Mesenteric fat pad (tissue), 1 donor: ENCODE data around the gene AGFG1. TPM values are rescaled to one million over a fixed set of nuclear protein-coding genes. Genes with fewer than 3 reads are reported as not detected.
"Not testable (repeated sequence)": the region's sequence is repeated elsewhere in the genome, so short reads cannot be mapped to it uniquely, and the experiment has no call there.

Experiments
- DNase-seq: peaks from one replicate; pipeline ENCODE4 v3.0.0-alpha.2; 2020; ENCODE audit warnings: low spot score
- total RNA-seq: library from RNA; stranded (reverse); fragmentation: NEBNext Ultra II Directional; extraction: Animal tissue kit (Norgen Biotek cat#: 25700); gene quantifications from one replicate; pipeline ENCODE4 v1.2.1, GENCODE V29; 2021
- donor health status: DM: yes; HTN: yes; CAD: no.

Gene AGFG1
- total RNA-seq, 1 donor from 2014 or later, result 274 TPM

DNA sequence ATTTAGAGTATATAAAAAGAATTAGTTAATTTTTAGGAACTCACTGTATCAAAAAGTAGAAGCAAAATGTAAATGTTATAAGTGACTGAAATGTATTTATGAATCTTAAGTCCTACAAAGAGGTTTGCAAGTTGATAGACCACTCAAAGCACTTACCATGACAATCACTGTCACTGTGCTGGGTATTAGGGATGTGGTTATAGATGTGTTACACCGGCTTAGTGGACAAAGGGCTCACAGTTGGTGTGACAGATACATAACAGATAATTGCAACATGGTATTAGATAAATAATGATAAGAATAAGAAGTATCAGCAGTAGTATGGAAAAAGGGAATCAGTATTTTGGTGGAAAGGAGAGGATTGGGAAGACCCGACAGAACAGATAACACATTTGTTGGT is 21.6 kb downstream of the AGFG1 start:
- DNase-seq, result no peak

DNA sequence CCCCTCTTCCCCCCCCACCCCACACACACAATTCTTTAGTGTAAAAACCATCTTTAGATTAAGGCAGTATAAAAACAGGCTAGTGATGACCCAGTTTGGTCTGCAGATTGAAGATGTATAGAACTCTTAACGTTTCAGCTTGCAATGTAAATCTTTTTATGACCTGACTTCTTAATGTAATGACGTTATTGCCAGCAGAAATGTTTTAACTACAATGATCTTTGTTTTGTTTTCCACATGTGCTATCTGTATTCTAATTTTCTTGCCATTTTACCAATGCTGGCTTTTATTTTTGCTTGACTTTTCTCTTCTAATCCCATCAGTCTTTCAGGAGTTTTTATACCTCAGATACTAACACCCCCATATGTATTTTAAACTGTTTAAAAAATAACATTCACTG is 25.2 kb downstream of the AGFG1 start:
- no peak for DNase-seq

DNA sequence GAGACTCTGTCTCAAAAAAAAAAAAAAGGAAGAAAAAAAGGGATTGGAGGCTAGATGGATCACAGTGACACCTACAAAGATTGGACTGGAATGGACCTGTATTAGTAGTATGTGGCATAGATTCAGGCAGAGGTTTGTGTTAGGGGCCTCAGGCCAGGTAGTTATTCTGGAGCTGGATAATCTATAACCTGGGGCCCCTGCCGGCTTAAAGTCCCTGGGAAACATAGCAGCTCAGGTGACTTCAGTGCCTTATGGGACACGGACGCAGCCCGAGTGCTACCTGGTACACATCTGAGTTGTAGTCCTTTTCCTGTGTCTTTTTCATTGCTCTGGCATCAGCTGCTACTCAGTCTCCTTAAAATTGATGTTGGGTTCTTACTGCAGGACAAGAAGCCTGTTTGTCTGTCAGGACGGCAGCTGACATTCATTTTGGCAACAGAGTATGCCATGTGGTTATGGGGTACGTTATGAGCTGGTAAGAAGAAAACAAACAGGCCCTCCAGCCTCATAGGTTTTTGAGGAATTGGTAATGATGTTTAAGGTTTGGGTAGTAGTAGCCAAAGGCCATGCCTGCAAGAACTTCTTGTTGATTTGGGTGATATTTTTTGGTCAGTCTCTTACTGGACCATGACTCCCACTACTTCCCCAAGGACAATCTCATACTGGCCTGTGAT is 27.8 kb downstream of the AGFG1 start:
- DNase-seq, result no peak

DNA sequence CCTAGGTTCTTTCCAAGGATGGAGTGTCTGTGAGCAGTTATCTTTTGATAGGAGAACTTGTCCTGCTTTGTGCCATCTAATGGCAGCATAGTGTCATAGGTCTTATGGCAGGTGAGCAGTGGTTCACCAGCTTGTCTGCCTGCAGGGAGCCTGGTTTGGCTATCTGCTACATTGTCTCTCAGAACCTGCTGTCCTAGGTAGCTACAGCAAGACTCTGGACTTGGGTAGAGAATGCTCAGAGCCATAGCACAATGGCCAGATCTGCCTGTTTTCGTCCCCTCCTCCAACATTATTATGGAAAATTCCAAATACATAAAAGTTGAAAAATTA is 28.3 kb downstream of the AGFG1 start:
- DNase-seq, result no peak

DNA sequence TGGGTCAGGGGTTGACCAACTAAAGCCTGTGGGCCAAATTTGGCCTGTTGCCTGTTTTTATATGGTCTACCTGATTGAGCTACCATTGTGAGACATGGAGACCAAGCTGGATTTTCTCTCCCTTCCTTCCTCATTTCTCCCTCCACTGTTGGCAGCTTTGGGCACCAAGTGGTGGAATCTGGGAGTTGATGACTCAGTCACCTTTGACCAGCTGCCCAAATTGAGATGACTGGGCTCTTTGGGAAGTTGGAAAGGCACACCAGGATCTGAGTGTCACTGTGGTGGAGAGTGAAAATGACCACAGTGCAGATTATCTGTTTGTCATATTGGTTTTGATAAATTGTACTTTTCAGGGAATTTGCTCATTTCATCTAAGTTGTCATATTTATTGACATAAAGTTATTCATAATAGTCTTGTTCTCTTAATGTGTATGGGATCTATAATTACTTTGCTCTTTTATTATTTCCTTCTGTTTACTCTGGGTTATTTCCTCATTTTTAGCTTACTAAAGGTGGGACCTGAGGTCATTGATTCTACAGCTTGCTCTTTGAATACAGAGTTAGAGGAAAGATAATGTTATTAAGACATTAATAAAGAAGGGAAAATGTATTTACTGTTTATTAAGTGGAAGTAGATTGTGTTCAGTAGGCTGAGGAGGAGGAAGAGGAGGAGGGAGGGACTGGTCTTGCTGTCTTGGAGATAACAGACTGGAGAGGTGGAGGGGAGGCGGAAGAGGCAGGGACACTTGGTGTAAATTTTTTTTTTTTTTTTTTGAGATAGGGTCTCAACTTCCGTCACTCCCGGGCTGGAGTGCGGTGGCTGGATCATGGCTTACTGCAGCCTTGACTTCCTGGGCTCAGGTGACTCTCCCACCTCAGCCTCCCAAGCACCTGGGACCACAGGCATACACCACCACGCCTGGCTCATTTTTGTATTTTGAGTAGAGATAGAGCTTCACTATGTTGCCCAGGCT is 31.8 kb downstream of the AGFG1 start:
- DNase-seq, result no peak

DNA sequence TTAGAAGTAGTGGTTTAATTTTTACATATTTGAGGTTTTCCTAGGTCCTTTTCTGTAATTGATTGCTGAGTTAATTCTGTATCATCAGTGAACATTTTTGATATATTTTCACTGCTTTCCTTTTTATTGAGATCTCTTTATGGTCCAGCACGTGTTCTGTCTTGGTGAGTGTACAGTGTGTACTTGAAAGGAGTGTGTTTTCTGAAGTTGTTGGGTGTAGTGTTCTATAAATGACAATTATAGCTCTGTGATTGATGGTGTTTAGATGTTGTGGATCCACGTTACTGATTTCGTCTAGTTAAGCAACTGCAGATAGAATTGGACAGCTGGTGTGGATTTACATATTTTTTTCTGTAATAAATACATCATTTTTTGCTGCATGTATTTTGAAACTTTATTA is 32.7 kb downstream of the AGFG1 start:
- DNase-seq, result no peak

DNA sequence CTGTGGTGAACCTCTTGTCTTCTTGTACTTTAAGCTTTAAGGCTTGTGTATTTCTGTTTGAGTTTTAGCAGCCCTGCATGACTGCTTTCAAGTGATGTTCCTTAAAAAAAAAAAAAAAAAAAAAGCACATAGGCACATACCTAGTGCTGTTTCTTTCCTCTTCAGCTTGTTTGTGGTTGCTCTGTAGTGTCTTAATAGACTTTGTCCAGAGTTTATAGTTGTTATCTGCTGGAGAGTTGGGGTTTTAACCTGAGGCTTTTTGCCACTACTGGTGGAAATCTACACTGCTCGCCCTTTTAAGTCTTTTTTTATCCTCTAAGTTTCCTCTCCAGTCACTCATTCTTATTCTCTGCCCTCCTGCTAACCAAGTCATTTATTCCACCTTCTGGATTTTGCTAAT is 34.5 kb downstream of the AGFG1 start:
- DNase-seq, result no peak

DNA sequence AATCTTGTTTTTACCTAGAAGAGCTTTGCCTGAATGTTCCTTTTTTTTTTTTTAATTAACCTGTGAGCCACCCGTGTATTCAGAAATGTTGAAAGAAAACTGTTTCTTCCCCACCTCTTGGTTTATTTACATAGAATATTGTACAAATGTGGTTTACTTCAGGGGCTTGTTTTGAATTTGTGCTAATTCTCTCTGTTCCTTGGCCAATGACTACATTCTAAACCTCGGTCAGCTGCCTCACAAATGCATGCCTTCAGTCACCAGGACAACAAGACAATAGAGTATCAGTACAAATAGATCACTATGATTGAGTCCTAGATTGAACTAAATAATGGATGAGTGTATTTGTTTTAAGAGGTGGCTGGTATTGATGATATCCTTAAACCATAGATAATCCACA is 36.0 kb downstream of the AGFG1 start:
- no peak for DNase-seq

DNA sequence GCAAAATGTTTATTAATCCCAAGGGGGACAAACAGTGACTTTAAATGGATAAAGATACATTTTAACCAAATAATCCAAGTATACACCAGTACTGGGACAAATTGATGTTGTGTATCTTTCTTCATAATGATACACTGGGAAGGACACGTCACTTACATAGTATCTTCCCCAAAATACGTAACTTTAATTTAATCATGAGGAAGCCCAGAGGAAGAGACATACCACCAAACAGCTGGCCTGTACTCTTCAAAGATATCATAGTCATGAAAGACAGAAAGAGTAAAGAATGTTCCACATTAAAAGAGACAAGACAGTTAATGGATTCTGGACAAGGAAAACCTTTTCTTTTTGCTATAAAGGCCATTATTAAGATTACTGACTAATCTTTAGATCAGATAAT is 37.1 kb downstream of the AGFG1 start:
- no peak for DNase-seq

DNA sequence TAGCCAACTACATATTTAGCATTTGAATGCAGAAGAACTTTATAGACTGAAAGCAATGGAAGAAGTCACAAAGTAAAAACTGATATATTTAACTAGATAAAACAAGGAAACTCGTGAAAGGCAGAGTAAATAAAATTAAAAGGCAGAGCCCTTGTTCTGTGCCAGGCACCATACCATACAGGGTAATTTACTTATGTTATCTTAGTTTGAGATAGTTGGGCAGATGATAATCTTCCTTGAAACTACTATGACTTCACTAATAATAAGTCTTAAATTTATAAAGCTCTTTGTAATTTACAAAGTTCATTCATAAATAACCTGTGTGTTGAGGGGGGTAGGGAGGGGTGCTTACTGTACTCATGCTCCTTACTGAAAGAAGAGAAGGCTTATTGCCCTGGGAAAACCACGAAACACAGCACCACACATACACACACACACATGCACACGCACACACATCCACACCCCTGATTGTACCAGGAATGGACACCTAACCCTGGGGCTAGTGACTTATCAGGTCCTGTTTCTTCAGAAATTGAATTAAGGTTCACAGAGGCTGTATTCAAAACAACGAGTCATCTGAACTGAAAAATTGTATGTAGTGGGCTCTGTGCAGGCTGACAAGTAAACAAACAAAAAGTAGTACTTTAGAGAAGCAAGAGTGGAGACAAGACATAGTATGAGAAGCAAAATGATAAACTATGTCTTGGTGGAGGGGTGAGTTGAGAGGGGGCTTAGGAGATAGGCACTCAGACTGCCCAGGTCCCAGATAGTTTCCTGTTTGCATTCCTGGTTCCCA is 38.1 kb downstream of the AGFG1 start:
- DNase-seq, result no peak

DNA sequence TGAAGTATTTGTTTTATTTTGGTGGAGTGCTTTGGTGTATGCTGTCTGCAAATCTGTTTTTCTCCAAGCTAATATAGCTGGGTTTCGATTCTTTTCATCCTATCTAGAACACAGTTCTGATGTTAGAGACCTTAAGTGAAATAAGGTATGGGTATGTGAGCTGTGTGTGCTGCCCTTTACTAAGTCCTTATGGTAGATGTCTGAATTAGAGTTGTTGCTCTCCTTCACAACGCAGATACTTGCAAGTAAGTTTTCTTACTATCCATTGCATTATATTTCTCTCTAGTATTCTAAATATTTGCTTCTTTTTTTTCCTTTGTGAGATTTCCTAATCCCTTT is 38.6 kb downstream of the AGFG1 start:
- DNase-seq, result no peak

DNA sequence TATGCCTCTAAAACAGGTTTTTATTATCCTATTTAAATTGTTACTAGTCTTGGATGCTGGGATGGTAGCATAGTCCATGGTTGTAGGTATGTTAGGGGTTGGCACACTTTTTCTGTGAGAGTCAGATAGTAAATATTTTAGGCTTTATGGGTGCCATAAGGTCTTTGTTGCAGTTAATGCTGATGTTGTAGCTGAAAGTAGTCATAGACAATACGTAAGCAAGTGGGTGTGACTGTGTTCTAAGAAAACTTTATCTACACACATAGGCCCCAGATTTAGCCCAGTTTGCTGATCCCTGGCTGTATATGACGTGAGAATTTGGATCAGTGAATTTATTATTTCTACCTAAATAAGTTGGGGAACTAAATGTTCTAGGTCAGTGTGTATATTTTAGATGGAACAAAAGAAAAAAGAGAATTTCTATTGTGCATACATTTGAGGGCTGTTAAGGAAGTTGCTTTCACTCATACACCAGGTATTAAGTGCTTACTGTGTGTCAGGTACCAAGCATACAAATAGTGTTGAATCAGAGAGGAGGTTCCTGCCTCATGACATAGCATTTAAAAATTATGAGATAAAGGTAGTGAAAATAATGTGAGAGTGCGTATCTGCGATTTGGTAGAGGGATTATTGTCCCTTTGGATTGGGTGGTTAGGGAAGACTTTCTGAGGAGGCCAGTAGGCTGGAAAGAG is 39.4 kb downstream of the AGFG1 start:
- DNase-seq, result no peak

DNA sequence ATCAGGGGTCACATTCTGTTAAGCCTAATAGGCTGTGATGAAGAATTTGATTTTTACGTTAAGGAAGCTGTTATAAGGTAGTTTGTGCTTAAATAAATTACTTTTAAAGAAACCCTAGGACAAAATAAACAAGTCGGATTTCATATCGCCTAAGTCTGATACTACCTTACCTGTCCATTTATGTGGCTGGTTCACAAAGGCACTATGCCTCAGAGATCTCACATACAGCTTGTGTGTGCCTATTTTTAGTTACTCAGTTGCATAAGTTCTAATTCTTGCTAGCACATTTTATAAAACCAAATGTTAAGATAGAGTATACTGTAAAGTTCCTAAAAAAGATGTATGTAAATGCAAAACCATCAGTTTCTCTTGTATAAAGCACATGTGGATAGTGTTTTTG is 40.0 kb downstream of the AGFG1 start:
- DNase-seq, result no peak

DNA sequence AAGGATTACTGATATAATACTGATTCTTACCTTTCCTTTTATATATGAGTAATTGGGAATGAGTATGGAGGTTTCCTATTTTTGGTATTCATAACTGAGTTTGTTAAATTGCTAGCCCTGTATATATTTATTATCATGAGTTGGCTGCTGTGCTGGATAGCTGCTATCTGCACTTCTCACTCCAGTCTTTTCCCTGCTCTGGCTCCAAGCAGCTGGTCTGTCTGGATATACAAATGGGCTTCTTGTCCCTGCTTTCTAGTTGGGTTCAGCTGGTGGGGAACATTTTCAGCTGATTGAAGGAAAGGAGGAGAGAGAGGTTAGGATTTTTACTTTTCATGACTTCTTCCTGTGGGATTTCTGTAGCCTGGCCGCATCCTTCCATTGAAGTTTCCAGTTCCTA is 41.2 kb downstream of the AGFG1 start:
- no peak for DNase-seq

DNA sequence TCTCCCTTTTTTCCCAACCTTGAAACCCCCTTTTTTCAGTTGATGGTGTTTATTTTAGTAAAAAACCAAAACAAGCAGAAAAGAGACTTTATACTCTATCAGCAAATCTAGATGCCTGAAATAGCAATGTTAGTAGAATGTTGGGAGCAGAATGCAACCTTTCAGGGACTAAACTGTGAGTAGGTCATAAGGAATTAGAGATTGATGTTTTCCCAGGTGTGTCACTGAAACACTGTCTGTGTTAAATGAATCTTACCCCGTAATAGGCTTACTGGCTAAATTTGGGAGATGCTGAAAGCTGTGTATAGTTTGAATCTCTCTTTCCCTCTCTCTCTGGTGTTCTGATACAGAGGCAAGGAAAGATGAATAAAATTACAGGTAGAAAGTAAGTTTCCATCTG is 43.8 kb downstream of the AGFG1 start:
- no peak for DNase-seq

DNA sequence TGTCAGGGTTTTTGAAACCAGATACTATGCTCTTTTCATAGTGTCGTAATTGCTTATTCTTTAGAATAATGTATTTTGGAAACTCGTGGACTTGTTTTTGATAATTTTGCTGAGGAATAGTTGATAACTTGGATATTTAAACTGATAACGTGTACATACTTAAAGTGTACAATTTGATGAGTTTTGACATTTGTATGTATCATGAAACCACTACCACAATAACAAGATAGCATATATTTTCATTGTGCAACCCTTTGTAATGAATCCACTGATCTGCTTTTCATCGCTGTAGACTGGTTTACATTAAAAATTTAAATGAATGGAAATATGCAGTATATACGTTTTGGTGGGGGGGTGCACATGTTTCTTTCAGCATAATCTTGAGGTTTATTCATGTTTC is 45.8 kb downstream of the AGFG1 start:
- no peak for DNase-seq

DNA sequence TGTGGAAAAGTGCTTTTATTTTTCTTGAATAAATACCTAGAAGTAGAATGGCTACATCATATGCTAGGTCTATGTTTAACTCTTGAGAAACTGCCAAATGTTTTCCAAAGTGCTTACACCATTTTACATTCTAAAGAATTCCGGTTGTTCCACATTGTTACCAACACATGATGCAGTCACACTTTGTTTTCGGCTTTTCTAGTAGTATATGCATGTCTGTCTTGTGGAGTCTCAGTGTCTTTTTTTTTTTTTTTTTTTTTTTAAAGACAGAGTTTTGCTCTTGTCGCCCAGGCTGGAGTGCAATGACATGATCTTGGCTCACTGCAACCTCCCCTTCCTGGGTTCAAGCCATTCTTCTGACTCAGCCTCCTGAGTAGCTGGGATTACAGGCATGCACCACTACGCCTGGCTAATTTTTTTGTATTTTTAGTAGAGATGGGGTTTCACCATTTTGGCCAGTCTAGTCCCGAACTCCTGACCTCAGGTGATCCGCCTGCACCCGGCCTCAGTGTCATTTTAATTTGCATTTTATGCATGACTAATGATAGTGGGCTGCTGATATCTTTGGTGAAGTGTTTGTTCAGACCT is 46.4 kb downstream of the AGFG1 start:
- not testable (repeated sequence) for DNase-seq

DNA sequence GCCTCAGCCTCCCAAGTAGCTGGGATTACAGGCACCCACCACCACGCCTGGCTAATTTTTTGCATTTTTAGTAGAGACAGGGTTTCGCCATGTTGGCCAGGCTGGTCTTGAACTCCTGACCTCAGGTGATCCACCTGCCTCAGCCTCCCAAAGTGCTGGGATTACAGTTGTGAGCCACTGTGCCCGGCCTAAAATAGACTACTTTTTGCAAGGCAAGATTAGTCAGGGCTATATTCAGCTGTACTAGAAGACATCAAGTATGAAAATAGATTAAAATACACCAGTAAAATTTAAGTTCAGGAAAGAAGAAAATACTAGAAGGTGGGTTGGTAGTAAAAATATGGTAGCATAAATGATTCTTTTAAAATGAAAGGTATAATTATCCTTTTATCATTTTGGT is 49.2 kb downstream of the AGFG1 start:
- not testable (repeated sequence) for DNase-seq

DNA sequence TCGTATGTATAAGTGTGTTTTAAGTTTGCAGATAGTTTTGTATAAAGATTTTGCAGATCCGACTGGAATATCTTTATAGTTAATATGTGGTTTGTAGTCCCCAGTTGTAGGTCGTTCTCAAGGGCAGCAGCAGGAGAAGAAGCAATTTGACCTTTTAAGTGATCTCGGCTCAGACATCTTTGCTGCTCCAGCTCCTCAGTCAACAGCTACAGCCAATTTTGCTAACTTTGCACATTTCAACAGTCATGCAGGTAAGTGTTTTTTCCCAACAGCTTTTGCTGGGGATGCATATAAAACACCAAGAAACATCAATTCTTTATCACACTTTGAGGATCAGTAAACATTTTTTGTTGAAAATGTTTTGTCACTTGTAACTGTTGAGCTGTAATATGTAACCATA is 52.7 kb downstream of the AGFG1 start:
- no peak for DNase-seq

DNA sequence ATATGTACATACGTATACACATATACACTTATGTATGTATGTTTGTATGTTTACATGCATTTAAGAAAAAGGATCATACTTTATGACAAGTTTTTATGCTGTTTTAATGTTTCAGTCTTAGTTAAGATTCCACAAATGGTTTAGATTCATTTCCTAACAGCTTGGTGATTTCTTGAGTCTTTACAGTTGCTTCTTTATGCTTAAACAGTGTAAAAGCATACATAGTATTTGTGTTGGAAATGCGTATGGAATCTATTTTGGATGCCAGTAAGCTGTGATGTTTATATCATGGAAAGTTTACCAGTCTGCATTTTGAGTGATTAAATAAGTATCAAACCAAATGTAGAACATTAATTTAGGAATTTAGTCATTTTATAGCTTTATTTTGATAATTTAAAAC is 55.4 kb downstream of the AGFG1 start:
- DNase-seq, result no peak

DNA sequence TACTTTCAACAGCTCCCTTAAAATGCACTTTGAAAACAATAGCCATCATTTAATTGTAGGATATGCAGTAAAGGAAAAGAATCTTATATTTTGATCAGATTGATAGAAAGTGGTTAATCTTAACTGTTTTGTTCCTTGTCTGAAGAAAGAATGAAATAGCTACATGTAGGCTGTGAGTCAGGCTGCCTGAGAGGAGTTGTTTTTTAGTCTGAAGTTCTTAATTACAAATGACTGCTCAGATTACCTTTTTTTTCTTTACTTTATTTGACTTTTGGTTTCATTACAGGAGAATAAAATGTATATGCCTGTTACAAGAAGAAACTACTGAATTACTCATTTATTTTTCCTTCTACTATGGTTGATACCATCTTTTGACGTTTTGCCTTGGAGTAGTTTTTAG is 56.8 kb downstream of the AGFG1 start:
- no peak for DNase-seq
